K562 (cell line): ENCODE data around the gene MLLT11. TPM values are rescaled to one million over a fixed set of nuclear protein-coding genes. Genes with fewer than 3 reads are reported as not detected.

Experiments
- ARID3A ChIP-seq: IDR thresholded peaks from 2 replicates; pipeline ENCODE4 v1.6.1; 2012; ENCODE audit warnings: low read depth, low read length, improper control_type of control experiment, borderline replicate concordance
- ATF1 ChIP-seq, 2 experiments: fragments of 450-650 bp in 1 of 2; IDR thresholded peaks; 2 replicates each; pipeline ENCODE4 v1.6.1; 2016; ENCODE audit warnings: missing compliant biosample characterization in 1 of 2, missing genetic modification characterization in 1 of 2
- ATF4 ChIP-seq: fragments of 450-650 bp; formaldehyde crosslinking; IDR thresholded peaks from 2 replicates; pipeline ENCODE4 v1.4.0; 2022; ENCODE audit warnings: mild to moderate bottlenecking, moderate library complexity
- CCNT2 ChIP-seq: IDR thresholded peaks from 2 replicates; pipeline ENCODE4 v1.6.1; 2011; ENCODE audit warnings: borderline replicate concordance, low read depth, mild to moderate bottlenecking, moderate library complexity, mixed read lengths, low read length; ENCODE audit not compliant: insufficient read length; ENCODE audit errors: extremely low read depth
- CREB1 ChIP-seq, 2 experiments: sonication (generic) in 1 of 2; formaldehyde crosslinking in 1 of 2; IDR thresholded peaks; 2 replicates each; pipeline versions ENCODE4 v1.6.1 to v1.8.0; 2012 to 2022; ENCODE audit warnings: inconsistent platforms in 1 of 2, mild to moderate bottlenecking in 1 of 2, missing genetic modification reagents in 1 of 2, moderate library complexity in 1 of 2
- FOXA3 ChIP-seq, 2 experiments: fragments of 450-650 bp in 1 of 2; sonication (generic) in 1 of 2; formaldehyde crosslinking; IDR thresholded peaks in 1 of 2; conservative IDR thresholded peaks in 1 of 2; 2 replicates each; pipeline versions ENCODE4 v1.4.0 to v1.8.0; 2020 to 2022; ENCODE audit warnings: mild to moderate bottlenecking in 2 of 2, missing genetic modification reagents in 1 of 2
- GABPA ChIP-seq: fragments of 200-800 bp; sonication (Bioruptor generic); conservative IDR thresholded peaks from 2 replicates; pipeline ENCODE4 v1.6.1; 2016; ENCODE audit warnings: low read depth, missing genetic modification characterization, missing compliant biosample characterization
- MCM2 ChIP-seq: fragments of 450-650 bp; IDR thresholded peaks from 2 replicates; pipeline ENCODE4 v1.6.1; 2017; ENCODE audit warnings: low read depth, mild to moderate bottlenecking
- MYC ChIP-seq, 2 experiments: fragments of 250-450 bp in 1 of 2; sonication (Bioruptor Pico) in 1 of 2; IDR thresholded peaks; 2 replicates each; pipeline versions ENCODE4 v1.5.1 to v1.6.1; 2012 to 2021; ENCODE audit warnings: low read depth in 2 of 2, borderline replicate concordance in 1 of 2, improper control_type of control experiment in 1 of 2, low read length in 1 of 2, mild to moderate bottlenecking in 1 of 2, moderate library complexity in 1 of 2
- NFRKB ChIP-seq: fragments of 450-650 bp; IDR thresholded peaks from 2 replicates; pipeline ENCODE4 v1.6.1; 2016; ENCODE audit warnings: low read depth
- PHF8 ChIP-seq: fragments of 200-600 bp; sonication (generic); IDR thresholded peaks from 2 replicates; pipeline ENCODE4 v1.6.1; 2012; ENCODE audit warnings: mixed run types, mild to moderate bottlenecking, inconsistent platforms, low read length, moderate library complexity, borderline replicate concordance
- PHTF2 ChIP-seq: fragments of 250-450 bp; sonication (Bioruptor Pico); IDR thresholded peaks from 2 replicates; pipeline ENCODE4 v1.5.0; 2021; ENCODE audit warnings: mild to moderate bottlenecking
- POLR2G ChIP-seq: fragments of 200-400 bp; formaldehyde crosslinking; IDR thresholded peaks from 2 replicates; pipeline ENCODE4 v1.6.1; 2017; ENCODE audit warnings: low read depth, mild to moderate bottlenecking, antibody characterized with exemption, low read length, moderate library complexity
- TRIM24 ChIP-seq, 2 experiments: fragments of 450-650 bp; IDR thresholded peaks; 2 replicates each; pipeline ENCODE4 v1.6.1; 2016
- TSC22D4 ChIP-seq: fragments of 450-650 bp; IDR thresholded peaks from 2 replicates; pipeline ENCODE4 v1.6.1; 2016; ENCODE audit warnings: missing genetic modification characterization, missing biosample characterization, control low read depth
- ZBED1 ChIP-seq: IDR thresholded peaks from 2 replicates; pipeline ENCODE4 v1.6.1; 2014
- ZBTB7A ChIP-seq: IDR thresholded peaks from 2 replicates; pipeline ENCODE4 v1.6.1; 2011; ENCODE audit warnings: low read depth, mild to moderate bottlenecking, low read length, moderate library complexity, borderline replicate concordance; ENCODE audit not compliant: control insufficient read depth
- ZNF263 ChIP-seq: sonication (generic); formaldehyde crosslinking; IDR thresholded peaks from 2 replicates; pipeline ENCODE4 v1.8.0; 2022; ENCODE audit warnings: mild to moderate bottlenecking, missing genetic modification reagents, borderline replicate concordance
- ZNF347 ChIP-seq: fragments of 450-650 bp; formaldehyde crosslinking; IDR thresholded peaks from 2 replicates; pipeline ENCODE4 v1.4.0; 2020; ENCODE audit warnings: low read depth, mild to moderate bottlenecking, moderate library complexity
- ZNF589 ChIP-seq: fragments of 200-800 bp; sonication (Bioruptor generic); IDR thresholded peaks from 2 replicates; pipeline ENCODE4 v1.6.1; 2016; ENCODE audit warnings: low read depth, missing genetic modification characterization, missing compliant biosample characterization
- ZNF75A ChIP-seq: fragments of 450-650 bp; formaldehyde crosslinking; IDR thresholded peaks from 2 replicates; pipeline ENCODE4 v1.4.0; 2020; ENCODE audit warnings: mild to moderate bottlenecking
- polyA plus RNA-seq, 8 experiments: library from polyadenylated mRNA; depleted of rRNA in 4 of 8; stranded (reverse) in 5 of 8; unstranded in 3 of 8; fragments of >200 nt; fragmentation: Nextera tagmentation in 2 of 8; fragmentation: Illumina TruSeq in 1 of 8; extraction: Ambion mirVana in 2 of 8; extraction: Trizol in 1 of 8; gene quantifications; 2 replicates each; pipeline versions ENCODE4 v1.2.1 to v1.2.3, GENCODE V29; 2011 to 2014; ENCODE audit warnings: inconsistent platforms in 1 of 8, missing spikeins in 1 of 8
- total RNA-seq, 7 experiments: library from RNA; depleted of rRNA in 6 of 7; stranded (reverse); fragments of >200 nt in 6 of 7; fragmentation: Illumina TruSeq in 2 of 7; extraction: Trizol in 2 of 7; gene quantifications; 2 replicates each; pipeline versions ENCODE4 v1.2.1 to v1.2.3, GENCODE V29; 2011 to 2021; ENCODE audit warnings: low replicate concordance in 1 of 7
- TF ChIP-seq, protein P1 (sequence below): fragments of 250-450 bp; sonication (Bioruptor Pico); IDR thresholded peaks from 2 replicates; pipeline ENCODE4 v1.4.0; 2020; ENCODE audit warnings: mild to moderate bottlenecking, moderate library complexity, borderline replicate concordance

MLLT11 gene
- total and polyA plus RNA-seq, 9 of the 15 experiments (the other 6 are each of a cell fraction or from before 2014, with no cell fraction given) = 12.1 to 91.0 (median 22.0) TPM

- no peak for TF ChIP-seq GABPA (tag)
- no peak for TF ChIP-seq ARID3A
- no peak for TF ChIP-seq TRIM24 (IDR thresholded peaks at IDR 0.05)
- TF ChIP-seq ZNF75A (CRISPR knock-in tag) = no peak
- TF ChIP-seq ZNF347 (CRISPR knock-in tag) = no peak
- TF ChIP-seq ATF1 (CRISPR knock-in tag; IDR thresholded peaks at IDR 0.05) = no peak
- TF ChIP-seq ATF1 (tag; IDR thresholded peaks at IDR 0.05) = no peak
- no peak for TF ChIP-seq ZBED1
- TF ChIP-seq MCM2 = no peak
- TF ChIP-seq CREB1 (IDR thresholded peaks at IDR 0.05) = 0 out of 2 replicates have a peak, but pooled peaks have one; percentile 9
- no peak for TF ChIP-seq CREB1 (CRISPR knock-in tag; IDR thresholded peaks at IDR 0.05)
- no peak for TF ChIP-seq TSC22D4 (tag)
- no peak for TF ChIP-seq ATF4
- TF ChIP-seq, protein P1, sequence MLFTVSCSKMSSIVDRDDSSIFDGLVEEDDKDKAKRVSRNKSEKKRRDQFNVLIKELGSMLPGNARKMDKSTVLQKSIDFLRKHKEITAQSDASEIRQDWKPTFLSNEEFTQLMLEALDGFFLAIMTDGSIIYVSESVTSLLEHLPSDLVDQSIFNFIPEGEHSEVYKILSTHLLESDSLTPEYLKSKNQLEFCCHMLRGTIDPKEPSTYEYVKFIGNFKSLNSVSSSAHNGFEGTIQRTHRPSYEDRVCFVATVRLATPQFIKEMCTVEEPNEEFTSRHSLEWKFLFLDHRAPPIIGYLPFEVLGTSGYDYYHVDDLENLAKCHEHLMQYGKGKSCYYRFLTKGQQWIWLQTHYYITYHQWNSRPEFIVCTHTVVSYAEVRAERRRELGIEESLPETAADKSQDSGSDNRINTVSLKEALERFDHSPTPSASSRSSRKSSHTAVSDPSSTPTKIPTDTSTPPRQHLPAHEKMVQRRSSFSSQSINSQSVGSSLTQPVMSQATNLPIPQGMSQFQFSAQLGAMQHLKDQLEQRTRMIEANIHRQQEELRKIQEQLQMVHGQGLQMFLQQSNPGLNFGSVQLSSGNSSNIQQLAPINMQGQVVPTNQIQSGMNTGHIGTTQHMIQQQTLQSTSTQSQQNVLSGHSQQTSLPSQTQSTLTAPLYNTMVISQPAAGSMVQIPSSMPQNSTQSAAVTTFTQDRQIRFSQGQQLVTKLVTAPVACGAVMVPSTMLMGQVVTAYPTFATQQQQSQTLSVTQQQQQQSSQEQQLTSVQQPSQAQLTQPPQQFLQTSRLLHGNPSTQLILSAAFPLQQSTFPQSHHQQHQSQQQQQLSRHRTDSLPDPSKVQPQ (CRISPR knock-in tag) = no peak
- TF ChIP-seq ZNF589 (CRISPR knock-in tag) = peak; percentile 4; the same call in 1 of the 2 replicates
- TF ChIP-seq ZBTB7A = no peak
- TF ChIP-seq CCNT2 = no peak
- no peak for TF ChIP-seq POLR2G
- no peak for TF ChIP-seq PHTF2 (CRISPR knock-in tag)
- no peak for TF ChIP-seq MYC (IDR thresholded peaks at IDR 0.05; ENCODE audit: low read depth, low read length)
- no peak for TF ChIP-seq MYC (CRISPR knock-in tag; IDR thresholded peaks at IDR 0.05; ENCODE audit: borderline replicate concordance, low read depth)
- no peak; the same call in 1 of the 2 replicates for TF ChIP-seq ZNF263 (CRISPR knock-in tag)
- peak; percentile 58; the same call in 1 of the 2 replicates for TF ChIP-seq NFRKB
- TF ChIP-seq FOXA3 (CRISPR knock-in tag; conservative IDR thresholded peaks at IDR 0.05 in 1 of 2, IDR thresholded peaks at IDR 0.05 in 1 of 2) = no peak
- TF ChIP-seq PHF8 = no peak
These were observed 4.6 kb upstream of the MLLT11 start (continued) for GRCh38 chr1:151055581-151055980.
